Liver (tissue), 9 donors: Measurements from ENCODE around the gene AFDN. TPM values are rescaled to one million over a fixed set of nuclear protein-coding genes. Genes with fewer than 3 reads are reported as not detected.

Experiments used
- DNase-seq: peaks from one replicate; pipeline ENCODE4 v3.0.0-alpha.2; 2017; ENCODE audit warnings: low spot score
- H3K27ac ChIP-seq, 2 donors: one replicate each; pipeline ENCODE4 v1.7.0; 2013; ENCODE audit warnings: inconsistent platforms in 2 of 2, low read length in 2 of 2, control low read depth in 1 of 2, low read depth in 1 of 2, mild to moderate bottlenecking in 1 of 2
- H3K27me3 ChIP-seq, 4 donors: one replicate each; pipeline versions ENCODE4 v1.6.1 to v1.7.0; 2013; ENCODE audit warnings: low read length in 3 of 4, inconsistent platforms in 1 of 4, mild to moderate bottlenecking in 1 of 4, moderate library complexity in 1 of 4; ENCODE audit not compliant: control insufficient read depth in 4 of 4, insufficient read depth in 4 of 4
- H3K36me3 ChIP-seq, 4 donors: one replicate each; pipeline versions ENCODE4 v1.6.1 to v1.7.0; 2013; ENCODE audit warnings: low read length in 3 of 4, mild to moderate bottlenecking in 3 of 4, low read depth in 1 of 4, moderate library complexity in 1 of 4; ENCODE audit not compliant: control insufficient read depth in 4 of 4, insufficient read depth in 3 of 4
- H3K4me1 ChIP-seq, 4 donors: one replicate each; pipeline versions ENCODE4 v1.6.1 to v1.7.0; 2013; ENCODE audit warnings: low read length in 3 of 4, mild to moderate bottlenecking in 3 of 4, moderate library complexity in 1 of 4; ENCODE audit not compliant: control insufficient read depth in 4 of 4, insufficient read depth in 4 of 4
- H3K4me3 ChIP-seq, 3 donors: one replicate each; pipeline versions ENCODE4 v1.6.1 to v1.7.0; 2013; ENCODE audit warnings: low read length in 3 of 3, control low read depth in 1 of 3, low read depth in 1 of 3, mild to moderate bottlenecking in 1 of 3
- H3K9ac ChIP-seq, 2 donors: one replicate each; pipeline ENCODE4 v1.7.0; 2013; ENCODE audit warnings: low read length in 2 of 2, mild to moderate bottlenecking in 2 of 2, moderate library complexity in 2 of 2, control low read depth in 1 of 2, low read depth in 1 of 2
- H3K9me3 ChIP-seq, 4 donors: one replicate each; pipeline versions ENCODE4 v1.6.1 to v1.7.0; 2013; ENCODE audit warnings: low read length in 3 of 4; ENCODE audit not compliant: control insufficient read depth in 4 of 4
- EGR1 ChIP-seq, 2 donors: IDR thresholded peaks; 2 replicates each; pipeline ENCODE4 v1.6.1; 2016 to 2018; ENCODE audit warnings: antibody characterized with exemption in 2 of 2, low read depth in 2 of 2
- FOXA1 ChIP-seq: IDR thresholded peaks from 2 replicates; pipeline ENCODE4 v1.6.1; 2016; ENCODE audit warnings: antibody characterized with exemption
- FOXA2 ChIP-seq: IDR thresholded peaks from 2 replicates; pipeline ENCODE4 v1.6.1; 2016; ENCODE audit warnings: antibody characterized with exemption
- GABPA ChIP-seq, 2 donors: IDR thresholded peaks in 1 of 2; conservative IDR thresholded peaks in 1 of 2; 2 replicates each; pipeline ENCODE4 v1.6.1; 2016; ENCODE audit warnings: antibody characterized with exemption in 2 of 2, mild to moderate bottlenecking in 1 of 2, moderate library complexity in 1 of 2
- HNF4A ChIP-seq, 2 donors: conservative IDR thresholded peaks; 2 replicates each; pipeline ENCODE4 v1.6.1; 2016; ENCODE audit warnings: antibody characterized with exemption in 2 of 2, mild to moderate bottlenecking in 2 of 2
- HNF4G ChIP-seq: IDR thresholded peaks from 2 replicates; pipeline ENCODE4 v1.6.1; 2016; ENCODE audit warnings: antibody characterized with exemption
- JUND ChIP-seq, 2 donors: IDR thresholded peaks; 2 replicates each; pipeline ENCODE4 v1.6.1; 2016; ENCODE audit warnings: antibody characterized with exemption in 2 of 2
- NR2F2 ChIP-seq: IDR thresholded peaks from 2 replicates; pipeline ENCODE4 v1.6.1; 2016; ENCODE audit warnings: antibody characterized with exemption
- RAD21 ChIP-seq, 2 donors: IDR thresholded peaks; 2 replicates each; pipeline ENCODE4 v1.6.1; 2016; ENCODE audit warnings: antibody characterized with exemption in 2 of 2, mild to moderate bottlenecking in 2 of 2
- RXRA ChIP-seq, 2 donors: IDR thresholded peaks; 2 replicates each; pipeline ENCODE4 v1.6.1; 2017 to 2018; ENCODE audit warnings: antibody characterized with exemption in 2 of 2, mild to moderate bottlenecking in 1 of 2
- SP1 ChIP-seq: IDR thresholded peaks from 2 replicates; pipeline ENCODE4 v1.6.1; 2018; ENCODE audit warnings: antibody characterized with exemption, mild to moderate bottlenecking
- TAF1 ChIP-seq: conservative IDR thresholded peaks from 2 replicates; pipeline ENCODE4 v1.6.1; 2016; ENCODE audit warnings: antibody characterized with exemption, mild to moderate bottlenecking
- YY1 ChIP-seq: IDR thresholded peaks from 2 replicates; pipeline ENCODE4 v1.6.1; 2016; ENCODE audit warnings: antibody characterized with exemption, mild to moderate bottlenecking
- WGBS: extraction: QIAGEN DNeasy Blood & Tissue Kit; methylation state at CpG from one replicate; pipeline ENCODE4 v1.1.7; 2013; 5-methylcytosine and 5-hydroxymethylcytosine counted together
- polyA plus RNA-seq, 2 donors: library from polyadenylated mRNA; stranded (reverse) in 1 of 2; unstranded in 1 of 2; fragments of 200-250 nt in 1 of 2; fragments of >200 nt in 1 of 2; fragmentation: Nextera tagmentation in 1 of 2; extraction: Ambion mirVana in 1 of 2; gene quantifications; one replicate each; pipeline versions ENCODE4 v1.2.1 to v1.2.3, GENCODE V29; 2013 to 2015
- total RNA-seq, 2 donors: library from RNA; depleted of rRNA; stranded (reverse); fragments of >200 nt; gene quantifications; one replicate each; pipeline ENCODE4 v1.2.3, GENCODE V29; 2014
- TF ChIP-seq, protein P1 (sequence below): fragments of 150-350 bp; IDR thresholded peaks from 2 replicates; pipeline ENCODE4 v1.5.1; 2017; ENCODE audit warnings: improper control_type of control experiment, low read depth, low read length; ENCODE audit not compliant: missing input control
- TF ChIP-seq, protein P2 (sequence below): IDR thresholded peaks from 2 replicates; pipeline ENCODE4 v1.6.1; 2016; ENCODE audit warnings: antibody characterized with exemption
- TF ChIP-seq, protein P3 (sequence below): IDR thresholded peaks from 2 replicates; pipeline ENCODE4 v1.6.1; 2016; ENCODE audit warnings: antibody characterized with exemption
- TF ChIP-seq, protein P4 (sequence below): IDR thresholded peaks from 2 replicates; pipeline ENCODE4 v1.6.1; 2016; ENCODE audit warnings: antibody characterized with exemption, mild to moderate bottlenecking
- TF ChIP-seq, protein P5 (sequence below): IDR thresholded peaks from 2 replicates; pipeline ENCODE4 v1.6.1; 2016; ENCODE audit warnings: antibody characterized with exemption
- donor health status: healthy.
- donor health status: healthy.
- donor health status: healthy.
- donor health status: healthy.
- donor health status: healthy.

Gene AFDN
- total and polyA plus RNA-seq, 4 donors = 21.3 to 145 (median 29.3) TPM

DNA sequence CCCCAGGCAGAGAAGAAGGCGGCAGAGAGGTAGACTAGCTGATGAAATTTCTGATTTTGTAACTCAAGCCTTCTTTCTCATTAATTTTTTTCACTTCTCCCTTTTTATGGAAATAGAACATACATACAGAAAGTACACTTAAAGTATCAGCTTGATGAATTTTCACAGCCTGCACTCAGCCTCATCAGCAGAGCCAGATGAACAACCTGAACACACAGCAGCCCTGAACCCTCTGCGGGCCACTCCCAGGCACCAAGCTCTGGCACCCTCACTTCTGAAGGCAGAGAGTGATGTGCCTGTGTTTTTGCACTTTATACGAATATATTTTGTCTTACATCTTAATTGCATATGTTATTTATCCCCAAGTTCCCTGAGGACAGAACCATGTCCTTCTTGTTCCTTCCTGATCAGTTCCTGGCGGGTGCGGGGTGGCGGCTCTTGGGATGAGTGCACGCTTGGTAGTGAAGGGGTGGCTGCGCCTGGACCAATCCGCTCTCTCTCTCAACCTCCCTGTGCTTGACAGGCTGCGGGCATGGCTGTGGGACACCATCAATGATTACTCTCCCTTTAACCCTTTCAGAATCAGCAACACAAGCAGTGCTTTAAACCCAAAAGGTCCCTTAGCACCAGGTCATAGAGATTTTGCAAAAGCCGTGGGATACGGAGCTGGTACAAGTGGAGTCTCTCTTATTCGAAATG, 34.8 kb upstream of the AFDN start:
- peak overlapping the region in 1 of 3 donors; percentile 16 for H3K4me3 ChIP-seq
- no peak for DNase-seq
- 50% methylated on average over 13 of the region's 13 CpGs for WGBS
- peaks cover 0 to 2% (median under 1%) of the 10 kb centered on the region in 4 donors for H3K36me3 ChIP-seq
- peak overlapping the region in 1 of 2 donors; percentile 91 for H3K9ac ChIP-seq
- H3K27ac ChIP-seq = peak overlapping the region; percentile 95 to 98
- TF ChIP-seq FOXA1 = peak; percentile 3
- no peak for TF ChIP-seq YY1
- H3K27me3 ChIP-seq = no peaks in the 10 kb centered on the region
- H3K9me3 ChIP-seq = no peaks in the 10 kb centered on the region
- H3K4me1 ChIP-seq = peaks cover 7 to 69% (median 46%) of the 10 kb centered on the region in 4 donors

DNA sequence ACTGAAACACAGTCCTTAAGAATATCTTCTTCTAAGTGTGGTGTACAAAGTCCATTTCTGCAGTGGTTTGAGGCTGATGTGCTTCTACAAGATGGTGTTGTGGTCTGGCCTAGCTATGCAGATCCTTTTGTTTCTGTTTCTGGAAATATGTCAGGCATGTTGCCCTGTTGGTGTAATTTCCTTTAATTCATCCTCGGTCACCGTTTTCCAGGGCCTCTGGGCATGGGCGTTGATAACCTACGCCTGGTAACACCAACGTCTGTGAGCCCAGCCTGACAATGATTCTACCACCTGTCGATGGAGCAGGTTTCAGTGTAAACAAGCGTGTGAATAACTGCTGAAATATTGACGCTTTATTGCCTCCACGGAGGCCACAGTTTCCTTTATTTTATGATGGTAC, 33.3 kb upstream of the AFDN start:
- no peak for DNase-seq
- no peak overlapping the region for H3K27ac ChIP-seq
- H3K27me3 ChIP-seq = no peaks in the 10 kb centered on the region
- no peaks in the 10 kb centered on the region for H3K9me3 ChIP-seq
- H3K4me1 ChIP-seq = peaks cover 6 to 65% (median 41%) of the 10 kb centered on the region in 4 donors
- H3K9ac ChIP-seq = no peak overlapping the region
- TF ChIP-seq, protein P1, sequence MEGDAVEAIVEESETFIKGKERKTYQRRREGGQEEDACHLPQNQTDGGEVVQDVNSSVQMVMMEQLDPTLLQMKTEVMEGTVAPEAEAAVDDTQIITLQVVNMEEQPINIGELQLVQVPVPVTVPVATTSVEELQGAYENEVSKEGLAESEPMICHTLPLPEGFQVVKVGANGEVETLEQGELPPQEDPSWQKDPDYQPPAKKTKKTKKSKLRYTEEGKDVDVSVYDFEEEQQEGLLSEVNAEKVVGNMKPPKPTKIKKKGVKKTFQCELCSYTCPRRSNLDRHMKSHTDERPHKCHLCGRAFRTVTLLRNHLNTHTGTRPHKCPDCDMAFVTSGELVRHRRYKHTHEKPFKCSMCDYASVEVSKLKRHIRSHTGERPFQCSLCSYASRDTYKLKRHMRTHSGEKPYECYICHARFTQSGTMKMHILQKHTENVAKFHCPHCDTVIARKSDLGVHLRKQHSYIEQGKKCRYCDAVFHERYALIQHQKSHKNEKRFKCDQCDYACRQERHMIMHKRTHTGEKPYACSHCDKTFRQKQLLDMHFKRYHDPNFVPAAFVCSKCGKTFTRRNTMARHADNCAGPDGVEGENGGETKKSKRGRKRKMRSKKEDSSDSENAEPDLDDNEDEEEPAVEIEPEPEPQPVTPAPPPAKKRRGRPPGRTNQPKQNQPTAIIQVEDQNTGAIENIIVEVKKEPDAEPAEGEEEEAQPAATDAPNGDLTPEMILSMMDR = no peak
- TF ChIP-seq, protein P2, sequence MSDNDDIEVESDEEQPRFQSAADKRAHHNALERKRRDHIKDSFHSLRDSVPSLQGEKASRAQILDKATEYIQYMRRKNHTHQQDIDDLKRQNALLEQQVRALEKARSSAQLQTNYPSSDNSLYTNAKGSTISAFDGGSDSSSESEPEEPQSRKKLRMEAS = no peak
- TF ChIP-seq, protein P3, sequence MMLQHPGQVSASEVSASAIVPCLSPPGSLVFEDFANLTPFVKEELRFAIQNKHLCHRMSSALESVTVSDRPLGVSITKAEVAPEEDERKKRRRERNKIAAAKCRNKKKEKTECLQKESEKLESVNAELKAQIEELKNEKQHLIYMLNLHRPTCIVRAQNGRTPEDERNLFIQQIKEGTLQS = no peak
- no peak overlapping the region for H3K4me3 ChIP-seq
- H3K36me3 ChIP-seq = no peaks in the 10 kb centered on the region
- 64% methylated on average over 9 of the region's 9 CpGs for WGBS

DNA sequence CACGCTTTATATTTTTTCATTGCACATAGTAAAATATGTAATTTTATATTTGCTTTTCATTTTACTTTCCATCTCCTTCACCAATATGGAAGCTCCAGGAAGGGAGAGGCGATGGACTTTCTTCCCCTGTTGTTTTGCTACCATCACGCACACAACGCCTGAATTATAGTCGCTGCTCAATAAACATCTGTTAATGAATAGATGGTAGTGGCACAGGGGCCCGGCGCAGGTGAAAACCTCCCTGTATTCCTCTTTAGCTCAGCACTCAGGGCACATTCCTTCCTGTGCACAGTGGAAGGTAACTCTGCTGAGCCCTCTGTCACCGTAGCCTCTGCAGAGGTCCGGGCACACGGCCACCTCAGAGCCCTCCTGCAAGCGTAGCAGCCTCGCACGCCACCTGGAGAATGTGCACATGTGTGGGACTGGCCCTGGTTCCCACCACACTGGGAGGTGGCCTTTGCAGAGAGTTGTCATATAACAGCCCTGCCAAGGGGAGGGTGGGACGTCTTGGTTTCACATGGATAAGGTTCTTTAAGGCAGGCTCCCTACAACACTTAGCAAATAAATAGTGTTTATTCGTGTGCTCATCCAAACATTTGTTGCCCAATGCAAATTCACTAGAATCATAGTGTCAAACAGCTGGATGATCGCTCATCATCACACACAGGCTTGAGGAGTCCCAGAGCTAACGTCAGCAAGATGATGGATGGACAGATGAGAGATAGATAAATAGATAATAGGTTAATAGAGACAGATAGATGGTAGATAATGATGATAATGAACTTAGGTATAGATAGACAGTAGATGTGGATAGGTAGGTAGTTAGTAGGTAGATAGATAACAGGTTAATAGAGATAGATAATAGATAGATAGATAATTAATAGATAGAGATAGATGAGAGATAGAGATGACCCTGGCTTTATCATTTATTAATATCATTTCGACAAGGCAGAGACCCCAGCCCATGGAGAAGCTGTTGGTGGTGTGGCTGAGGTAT, 32.3 kb upstream of the AFDN start:
- Histone ChIP-seq H3K27ac (no peak overlapping the region), H3K27me3 (no peaks in the 10 kb centered on the region), H3K4me3 (no peak overlapping the region), H3K4me1 (peaks cover 6 to 58% (median 38%) of the 10 kb centered on the region in 4 donors), H3K9ac (no peak overlapping the region), H3K9me3 (no peaks in the 10 kb centered on the region), H3K36me3 (no peaks in the 10 kb centered on the region)
- no peak for DNase-seq
- 82% methylated on average over 18 of the region's 18 CpGs for WGBS
- TF ChIP-seq RAD21 (IDR thresholded peaks at IDR 0.05) = no peak
- TF ChIP-seq, protein P4, sequence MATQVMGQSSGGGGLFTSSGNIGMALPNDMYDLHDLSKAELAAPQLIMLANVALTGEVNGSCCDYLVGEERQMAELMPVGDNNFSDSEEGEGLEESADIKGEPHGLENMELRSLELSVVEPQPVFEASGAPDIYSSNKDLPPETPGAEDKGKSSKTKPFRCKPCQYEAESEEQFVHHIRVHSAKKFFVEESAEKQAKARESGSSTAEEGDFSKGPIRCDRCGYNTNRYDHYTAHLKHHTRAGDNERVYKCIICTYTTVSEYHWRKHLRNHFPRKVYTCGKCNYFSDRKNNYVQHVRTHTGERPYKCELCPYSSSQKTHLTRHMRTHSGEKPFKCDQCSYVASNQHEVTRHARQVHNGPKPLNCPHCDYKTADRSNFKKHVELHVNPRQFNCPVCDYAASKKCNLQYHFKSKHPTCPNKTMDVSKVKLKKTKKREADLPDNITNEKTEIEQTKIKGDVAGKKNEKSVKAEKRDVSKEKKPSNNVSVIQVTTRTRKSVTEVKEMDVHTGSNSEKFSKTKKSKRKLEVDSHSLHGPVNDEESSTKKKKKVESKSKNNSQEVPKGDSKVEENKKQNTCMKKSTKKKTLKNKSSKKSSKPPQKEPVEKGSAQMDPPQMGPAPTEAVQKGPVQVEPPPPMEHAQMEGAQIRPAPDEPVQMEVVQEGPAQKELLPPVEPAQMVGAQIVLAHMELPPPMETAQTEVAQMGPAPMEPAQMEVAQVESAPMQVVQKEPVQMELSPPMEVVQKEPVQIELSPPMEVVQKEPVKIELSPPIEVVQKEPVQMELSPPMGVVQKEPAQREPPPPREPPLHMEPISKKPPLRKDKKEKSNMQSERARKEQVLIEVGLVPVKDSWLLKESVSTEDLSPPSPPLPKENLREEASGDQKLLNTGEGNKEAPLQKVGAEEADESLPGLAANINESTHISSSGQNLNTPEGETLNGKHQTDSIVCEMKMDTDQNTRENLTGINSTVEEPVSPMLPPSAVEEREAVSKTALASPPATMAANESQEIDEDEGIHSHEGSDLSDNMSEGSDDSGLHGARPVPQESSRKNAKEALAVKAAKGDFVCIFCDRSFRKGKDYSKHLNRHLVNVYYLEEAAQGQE = no peak
- no peak for TF ChIP-seq HNF4A (conservative IDR thresholded peaks at IDR 0.05)
- no peak for TF ChIP-seq FOXA1
- TF ChIP-seq GABPA (IDR thresholded peaks at IDR 0.05 in 1 of 2, conservative IDR thresholded peaks at IDR 0.05 in 1 of 2) = no peak
- no peak for TF ChIP-seq SP1
- TF ChIP-seq FOXA2 = no peak
- TF ChIP-seq RXRA (IDR thresholded peaks at IDR 0.05) = no peak
- TF ChIP-seq NR2F2 = no peak
- no peak for TF ChIP-seq YY1
- TF ChIP-seq TAF1 = no peak
- TF ChIP-seq, protein P2 = no peak
- no peak for TF ChIP-seq EGR1 (IDR thresholded peaks at IDR 0.05; ENCODE audit: low read depth in 2 of 2)
- TF ChIP-seq, protein P5, sequence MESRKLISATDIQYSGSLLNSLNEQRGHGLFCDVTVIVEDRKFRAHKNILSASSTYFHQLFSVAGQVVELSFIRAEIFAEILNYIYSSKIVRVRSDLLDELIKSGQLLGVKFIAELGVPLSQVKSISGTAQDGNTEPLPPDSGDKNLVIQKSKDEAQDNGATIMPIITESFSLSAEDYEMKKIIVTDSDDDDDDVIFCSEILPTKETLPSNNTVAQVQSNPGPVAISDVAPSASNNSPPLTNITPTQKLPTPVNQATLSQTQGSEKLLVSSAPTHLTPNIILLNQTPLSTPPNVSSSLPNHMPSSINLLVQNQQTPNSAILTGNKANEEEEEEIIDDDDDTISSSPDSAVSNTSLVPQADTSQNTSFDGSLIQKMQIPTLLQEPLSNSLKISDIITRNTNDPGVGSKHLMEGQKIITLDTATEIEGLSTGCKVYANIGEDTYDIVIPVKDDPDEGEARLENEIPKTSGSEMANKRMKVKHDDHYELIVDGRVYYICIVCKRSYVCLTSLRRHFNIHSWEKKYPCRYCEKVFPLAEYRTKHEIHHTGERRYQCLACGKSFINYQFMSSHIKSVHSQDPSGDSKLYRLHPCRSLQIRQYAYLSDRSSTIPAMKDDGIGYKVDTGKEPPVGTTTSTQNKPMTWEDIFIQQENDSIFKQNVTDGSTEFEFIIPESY = no peak
- no peak for TF ChIP-seq HNF4G
- TF ChIP-seq JUND (IDR thresholded peaks at IDR 0.05) = no peak
